Stimulated activated naive CD8-positive, alpha-beta T cell treated with anti-CD3 and anti-CD28 coated beads, Interleukin-15, amount 100 ng/mL, for 72 hours (primary cell): ENCODE measurements around the gene OSTF1.
A peak's percentile ranks its signal among the peaks of the same experiment; 100 is the strongest.

ENCODE experiments used
- ATAC-seq: fragments of 150-1000 bp; cut with Tn5 transposase; 2 replicates; pipeline ENCODE4 v1.10.0; 2021; ENCODE audit warnings: mild to moderate bottlenecking, moderate library complexity
- DNase-seq, 2 donors: peaks; one replicate each; pipeline ENCODE4 v3.0.0; 2021 to 2022
- H3K27ac Mint-ChIP-seq, 2 donors: one replicate each; pipeline ENCODE4 v1.8.0; 2022; ENCODE audit warnings: mild to moderate bottlenecking in 2 of 2, mixed read lengths in 2 of 2, moderate library complexity in 2 of 2
- H3K27me3 Mint-ChIP-seq: one replicate; pipeline ENCODE4 v1.8.0; 2022; ENCODE audit warnings: mixed read lengths
- H3K4me1 Mint-ChIP-seq: one replicate; pipeline ENCODE4 v1.8.0; 2022; ENCODE audit warnings: mild to moderate bottlenecking, mixed read lengths
- H3K4me3 Mint-ChIP-seq, 2 donors: one replicate each; pipeline ENCODE4 v1.8.0; 2022; ENCODE audit warnings: mild to moderate bottlenecking in 2 of 2, mixed read lengths in 2 of 2, moderate library complexity in 1 of 2
- H3K9me3 Mint-ChIP-seq, 2 donors: one replicate each; pipeline ENCODE4 v1.8.0; 2022; ENCODE audit warnings: mixed read lengths in 2 of 2

Gene OSTF1

DNA sequence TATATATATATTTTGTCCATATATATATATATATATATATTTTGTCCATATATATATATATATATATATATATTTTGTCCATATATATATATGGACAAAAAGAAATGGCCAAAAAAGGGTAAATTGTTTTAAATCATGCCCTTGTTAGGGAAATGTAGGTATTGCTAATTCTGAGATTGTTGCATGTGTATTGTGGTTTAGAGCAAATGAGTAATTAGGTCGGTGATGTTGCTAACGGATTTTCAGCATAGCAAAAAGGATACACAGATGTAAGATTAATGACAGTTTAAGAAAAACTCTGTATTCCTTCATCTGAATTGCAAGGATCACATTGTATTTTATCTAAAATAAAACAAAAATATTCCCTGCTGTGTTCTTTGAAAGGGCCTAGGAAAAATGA lies 40.2 kb downstream of the OSTF1 start:
- Mint-ChIP-seq H3K27ac (peak overlapping the region in 1 of 2 donors; percentile 93), H3K4me3 (no peak overlapping the region), H3K9me3 (no peaks in the 10 kb centered on the region), H3K4me1 (peaks cover 27% of the 10 kb centered on the region), H3K27me3 (no peaks in the 10 kb centered on the region)
- ATAC-seq: peak; percentile 85
- no peak for DNase-seq

DNA sequence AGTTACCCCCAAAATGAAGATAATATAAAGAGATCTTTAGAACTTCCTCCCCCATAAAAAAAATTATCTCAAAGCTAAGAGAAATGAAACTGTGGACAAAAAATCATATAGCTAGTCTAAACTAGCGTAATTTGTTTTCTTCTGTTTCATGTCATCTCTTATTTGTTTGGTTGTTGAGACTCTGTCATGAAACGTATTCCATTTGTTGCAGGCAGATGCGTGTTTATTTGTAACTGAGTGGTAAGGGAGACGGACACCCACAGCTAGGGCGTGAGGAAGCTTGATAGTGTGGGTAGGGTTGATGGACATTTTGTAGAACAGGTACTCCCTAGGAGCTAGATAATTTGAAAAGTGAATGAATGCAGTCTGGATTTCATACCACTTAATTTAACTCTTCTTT lies 41.9 kb downstream of the OSTF1 start:
- H3K27ac Mint-ChIP-seq: peak overlapping the region in 1 of 2 donors; percentile 68
- no peaks in the 10 kb centered on the region for H3K27me3 Mint-ChIP-seq
- no peak overlapping the region for H3K4me3 Mint-ChIP-seq
- peaks cover 16% of the 10 kb centered on the region for H3K4me1 Mint-ChIP-seq
- no peak for DNase-seq
- H3K9me3 Mint-ChIP-seq: no peaks in the 10 kb centered on the region
- ATAC-seq: no peak

DNA sequence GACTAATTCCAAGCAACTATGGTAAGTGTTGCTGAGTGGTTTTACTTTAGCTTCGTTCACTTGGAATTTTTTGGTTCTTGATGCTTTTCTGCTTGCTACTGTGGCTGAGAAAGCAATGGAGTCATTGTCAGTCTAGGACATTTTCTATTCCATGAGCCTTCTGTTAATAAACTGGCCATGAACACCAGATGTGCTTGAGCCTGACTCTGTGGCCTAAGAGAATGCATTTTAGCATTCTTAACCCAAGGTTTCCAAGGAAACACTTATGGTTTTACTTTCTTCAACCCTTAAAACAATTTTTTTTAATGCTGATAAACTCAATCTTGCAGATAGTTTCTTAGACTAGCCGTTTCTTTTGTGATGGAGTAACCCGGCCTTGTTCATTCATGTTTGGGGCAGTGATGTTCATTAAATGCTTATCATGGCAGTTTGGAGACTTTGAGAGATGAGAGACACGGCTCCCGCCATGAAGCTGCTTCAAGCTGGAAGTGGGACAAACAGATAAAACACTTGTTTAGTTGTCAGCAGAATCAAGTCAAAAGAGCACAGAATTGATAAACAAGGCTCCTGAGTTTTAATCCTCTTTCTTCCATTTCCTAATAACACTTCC lies 42.4 kb downstream of the OSTF1 start:
- Mint-ChIP-seq H3K27ac (no peak overlapping the region), H3K27me3 (no peaks in the 10 kb centered on the region), H3K4me3 (no peak overlapping the region), H3K4me1 (peaks cover 15% of the 10 kb centered on the region), H3K9me3 (no peaks in the 10 kb centered on the region)
- no peak for ATAC-seq
- DNase-seq: no peak

DNA sequence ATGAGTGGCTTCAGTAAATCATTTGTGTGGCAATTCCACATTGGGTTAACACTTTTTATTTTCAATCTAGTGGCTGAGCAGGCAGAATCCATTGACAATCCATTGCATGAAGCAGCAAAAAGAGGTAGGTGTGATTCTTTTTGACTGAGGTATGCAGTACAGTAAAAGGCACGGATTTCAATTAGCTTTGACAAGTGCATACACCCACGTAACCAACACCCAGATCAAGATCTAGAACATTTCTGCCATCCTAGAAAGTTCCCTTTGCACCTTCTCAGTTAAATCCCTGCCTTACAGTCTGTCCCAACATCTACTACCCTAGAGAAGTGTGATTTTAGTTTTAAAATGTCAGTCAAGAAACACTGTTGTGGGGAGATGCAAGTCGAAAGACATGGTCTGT lies 43.4 kb downstream of the OSTF1 start:
- no peaks in the 10 kb centered on the region for H3K9me3 Mint-ChIP-seq
- no peak for DNase-seq
- H3K27me3 Mint-ChIP-seq: no peaks in the 10 kb centered on the region
- no peak overlapping the region for H3K4me3 Mint-ChIP-seq
- peak overlapping the region in 1 of 2 donors; percentile 60 for H3K27ac Mint-ChIP-seq
- H3K4me1 Mint-ChIP-seq: peaks cover 15% of the 10 kb centered on the region
- no peak for ATAC-seq

DNA sequence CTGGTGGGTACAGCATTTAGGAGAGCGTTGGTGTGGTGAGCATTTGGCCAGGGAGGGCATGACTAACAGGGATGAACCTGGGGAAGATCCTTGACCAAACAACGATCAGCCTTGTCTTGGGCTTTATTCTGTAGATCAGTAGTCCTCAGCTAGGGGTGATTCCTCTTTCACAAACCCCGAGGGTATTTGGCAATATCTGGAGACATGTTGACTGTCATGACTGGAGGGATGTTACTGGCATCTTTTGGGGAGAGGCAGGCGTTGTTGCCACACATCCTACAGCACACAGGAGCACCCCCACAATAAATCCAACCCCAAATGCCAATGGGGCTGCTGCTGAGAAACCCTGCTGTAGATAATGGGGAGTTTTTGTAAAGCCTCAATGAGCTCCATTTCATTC lies 43.9 kb downstream of the OSTF1 start:
- H3K27ac Mint-ChIP-seq: no peak overlapping the region
- DNase-seq (no peak), ATAC-seq (no peak)
- peaks cover 18% of the 10 kb centered on the region for H3K4me1 Mint-ChIP-seq
- H3K4me3 Mint-ChIP-seq: no peak overlapping the region
- no peaks in the 10 kb centered on the region for H3K27me3 Mint-ChIP-seq
- H3K9me3 Mint-ChIP-seq: no peaks in the 10 kb centered on the region

DNA sequence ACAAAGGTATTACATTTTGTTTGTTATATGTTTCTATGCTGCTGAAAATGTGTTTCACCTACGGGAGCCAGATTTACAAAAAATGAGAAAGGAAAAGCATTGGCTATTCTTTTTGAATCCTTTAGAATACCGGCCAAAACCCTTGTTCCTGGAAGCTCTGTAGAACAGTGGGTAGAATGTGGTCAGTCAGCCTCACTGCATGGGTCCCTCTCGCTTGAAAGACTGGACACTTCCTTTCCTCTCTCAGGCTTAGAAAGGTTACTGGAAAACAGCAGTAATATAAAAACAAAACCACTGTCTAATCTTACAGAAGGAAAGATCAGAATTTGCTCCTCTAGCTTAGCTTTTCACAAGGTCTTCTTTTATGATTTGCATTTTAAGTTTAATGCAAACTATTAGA lies 45.1 kb downstream of the OSTF1 start:
- DNase-seq (no peak), ATAC-seq (no peak)
- Mint-ChIP-seq H3K27ac (no peak overlapping the region), H3K27me3 (no peaks in the 10 kb centered on the region), H3K4me3 (no peak overlapping the region), H3K9me3 (no peaks in the 10 kb centered on the region), H3K4me1 (peaks cover 22% of the 10 kb centered on the region)

DNA sequence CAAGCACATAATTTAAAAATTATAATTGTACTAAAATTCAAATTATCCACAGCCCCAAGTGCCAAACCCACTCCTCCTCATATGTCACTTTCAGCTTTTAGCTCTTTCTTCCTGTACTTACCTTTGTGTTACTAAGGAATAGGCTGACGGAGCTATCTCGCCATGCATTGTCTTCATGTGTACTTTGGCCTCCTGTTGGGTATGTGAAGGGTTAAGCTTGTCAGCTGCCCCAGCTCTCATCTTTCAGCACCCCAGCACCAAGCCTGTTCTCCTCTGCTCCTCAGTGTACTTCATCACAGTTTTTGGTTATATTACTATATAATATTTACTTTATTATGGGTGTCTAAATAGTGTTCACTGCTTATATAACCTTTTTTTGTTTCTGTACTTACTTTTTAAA lies 46.2 kb downstream of the OSTF1 start:
- ATAC-seq: no peak
- Mint-ChIP-seq H3K4me3 (no peak overlapping the region), H3K27ac (no peak overlapping the region), H3K9me3 (no peaks in the 10 kb centered on the region), H3K27me3 (no peaks in the 10 kb centered on the region), H3K4me1 (peaks cover 20% of the 10 kb centered on the region)
- no peak for DNase-seq

DNA sequence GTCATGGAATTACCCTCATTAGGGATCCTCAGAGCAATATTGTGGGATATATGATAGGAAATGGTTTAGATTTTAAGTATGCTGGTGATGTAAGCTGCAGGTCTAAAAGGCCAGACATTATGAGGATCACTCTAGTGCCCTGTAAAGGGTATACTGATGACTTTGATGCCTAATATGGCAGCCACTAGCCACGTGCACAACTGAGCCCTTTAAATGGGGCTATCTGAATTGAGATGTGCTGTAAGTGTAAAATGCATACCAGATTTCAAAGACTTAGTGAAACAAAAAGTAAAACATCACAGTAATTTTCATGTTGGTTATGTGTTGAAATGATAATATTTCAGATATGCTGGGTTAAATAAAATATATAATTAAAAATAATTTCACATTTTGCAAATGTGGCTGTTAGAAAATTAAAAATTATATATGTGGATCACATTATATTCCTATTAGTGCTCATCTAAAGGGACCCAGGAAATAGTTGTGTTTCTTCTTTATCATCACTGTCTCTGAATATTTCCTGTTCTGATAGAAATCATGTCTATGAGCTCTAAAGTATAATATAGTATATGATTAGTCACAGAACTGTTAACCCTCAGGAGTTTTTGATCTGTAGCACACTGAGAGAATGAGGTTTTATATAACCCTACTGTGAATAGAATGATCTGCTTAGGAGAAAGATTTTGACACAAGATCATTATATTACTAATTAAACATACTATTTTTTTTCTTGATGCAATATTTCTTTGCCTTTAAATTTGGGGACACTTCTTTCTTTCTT lies 50.1 kb downstream of the OSTF1 start:
- Mint-ChIP-seq H3K27ac (peak overlapping the region in 1 of 2 donors; percentile 92), H3K9me3 (peaks cover 2 to 4% of the 10 kb centered on the region in 2 donors), H3K27me3 (no peaks in the 10 kb centered on the region), H3K4me1 (peaks cover 32% of the 10 kb centered on the region), H3K4me3 (no peak overlapping the region)
- peak; percentile 71 for ATAC-seq
- no peak for DNase-seq

DNA sequence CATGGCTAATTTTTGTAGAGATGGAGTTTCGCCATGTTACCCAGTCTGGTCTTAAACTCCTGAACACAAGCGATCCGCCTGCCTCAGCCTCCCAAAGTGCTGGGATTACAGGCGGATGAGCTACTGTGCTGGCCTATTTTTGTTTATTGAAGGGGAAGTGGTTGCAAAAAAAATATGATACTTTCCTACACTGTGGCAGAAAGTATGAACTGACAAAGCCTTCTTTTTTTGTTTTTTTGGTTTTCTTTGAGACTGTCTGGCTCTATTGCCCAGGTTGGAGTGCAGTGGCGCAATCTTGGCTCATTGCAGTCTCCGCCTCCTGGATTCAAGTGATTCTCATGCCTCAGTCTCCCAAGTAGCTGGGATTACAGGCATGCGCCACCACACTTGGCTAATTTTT lies 50.9 kb downstream of the OSTF1 start:
- Mint-ChIP-seq H3K4me1 (peaks cover 36% of the 10 kb centered on the region), H3K4me3 (no peak overlapping the region), H3K27ac (peak overlapping the region in 1 of 2 donors; percentile 92), H3K27me3 (no peaks in the 10 kb centered on the region), H3K9me3 (peaks cover 6 to 9% of the 10 kb centered on the region in 2 donors)
- no peak for ATAC-seq
- DNase-seq: no peak

DNA sequence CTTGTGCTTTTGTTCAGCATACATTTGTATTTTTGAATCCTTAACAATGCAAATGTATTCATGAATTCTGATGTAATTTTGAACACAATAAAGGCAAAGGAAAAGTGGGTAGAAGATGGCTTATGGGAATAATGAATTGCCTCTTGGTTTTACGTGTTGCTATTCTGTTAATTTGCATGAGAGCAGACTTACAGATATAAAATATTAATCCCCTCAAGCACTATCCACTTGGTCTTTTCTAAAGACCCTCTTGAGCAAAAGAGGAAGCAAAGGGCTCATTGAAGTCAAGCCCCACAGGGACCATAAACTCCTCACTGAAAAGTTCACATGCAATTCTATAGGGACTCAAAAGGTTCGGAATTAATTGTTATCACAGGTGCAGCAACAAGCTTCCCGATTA lies 51.9 kb downstream of the OSTF1 start:
- Mint-ChIP-seq H3K27ac (no peak overlapping the region), H3K27me3 (no peaks in the 10 kb centered on the region), H3K4me1 (peaks cover 36% of the 10 kb centered on the region), H3K4me3 (no peak overlapping the region), H3K9me3 (peaks cover 15 to 20% of the 10 kb centered on the region in 2 donors)
- ATAC-seq: no peak
- no peak for DNase-seq

DNA sequence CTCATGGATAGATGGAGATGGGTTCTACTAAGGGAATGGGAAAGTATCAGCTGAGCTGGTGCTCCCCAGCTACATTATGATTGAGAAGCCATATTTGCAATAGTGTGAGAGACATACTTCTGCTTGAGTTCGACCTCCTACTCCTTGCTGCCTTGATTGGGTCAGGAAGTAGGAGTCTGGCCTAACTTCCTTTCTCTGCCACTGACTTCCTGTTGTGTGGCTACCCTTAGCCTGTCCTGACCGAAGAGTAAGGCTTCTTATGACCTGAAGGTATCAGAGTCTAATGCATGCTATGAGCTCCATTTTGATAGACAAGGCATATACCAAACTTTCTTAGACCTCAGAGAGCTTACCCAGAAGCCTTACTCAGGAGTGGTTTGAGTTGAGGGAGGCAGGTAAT lies 53.9 kb downstream of the OSTF1 start:
- Mint-ChIP-seq H3K4me1 (peaks cover 46% of the 10 kb centered on the region), H3K9me3 (peaks cover 16 to 22% of the 10 kb centered on the region in 2 donors), H3K27ac (peak overlapping the region in 1 of 2 donors; percentile 79), H3K27me3 (no peaks in the 10 kb centered on the region), H3K4me3 (peak overlapping the region; percentile 25 to 30)
- ATAC-seq: peak; percentile 88
- DNase-seq: no peak

DNA sequence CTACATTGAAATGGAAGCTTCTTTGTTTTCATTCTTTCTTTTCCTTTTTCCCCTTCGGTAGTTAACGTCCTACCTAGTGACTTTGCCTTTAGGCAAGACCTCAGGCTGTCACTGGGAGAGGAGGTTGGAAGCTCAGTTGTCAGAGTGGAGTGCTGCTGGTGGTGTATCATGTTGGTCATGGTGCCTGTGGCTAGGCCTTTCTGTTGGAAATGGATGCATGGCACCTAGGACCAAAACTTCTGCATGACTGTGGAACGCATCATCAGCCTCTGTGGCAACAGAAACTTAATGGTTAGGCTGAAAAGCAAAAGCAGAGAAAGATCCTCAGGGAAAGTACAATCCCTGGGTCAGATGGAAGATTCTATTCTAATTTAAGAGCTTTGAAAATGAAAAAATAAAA lies 57.9 kb downstream of the OSTF1 start:
- Mint-ChIP-seq H3K27me3 (no peaks in the 10 kb centered on the region), H3K4me3 (no peak overlapping the region), H3K4me1 (peaks cover 62% of the 10 kb centered on the region), H3K9me3 (peaks cover 16 to 22% of the 10 kb centered on the region in 2 donors), H3K27ac (no peak overlapping the region)
- no peak for DNase-seq
- no peak for ATAC-seq

DNA sequence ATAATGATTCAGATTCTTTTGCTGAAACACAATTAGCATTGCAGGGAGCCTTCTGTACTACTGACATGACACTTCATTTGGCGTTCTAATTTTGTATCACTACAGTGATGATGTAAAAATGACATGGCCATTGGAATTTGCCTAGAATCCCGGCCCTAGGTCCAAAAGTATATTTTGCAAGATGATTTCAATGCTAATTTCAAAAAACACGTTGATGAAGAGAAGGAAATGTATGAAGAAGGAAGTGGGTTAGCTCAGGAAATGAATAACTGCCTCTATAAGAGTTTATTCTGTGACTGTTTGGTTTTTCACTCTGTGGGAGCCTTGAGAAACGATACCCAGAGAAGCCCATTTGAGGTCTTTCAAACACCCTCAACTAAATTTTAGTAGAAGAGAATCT lies 59.3 kb downstream of the OSTF1 start:
- no peak for DNase-seq
- ATAC-seq: peak; percentile 33
- H3K4me1 Mint-ChIP-seq: peaks cover 68% of the 10 kb centered on the region
- H3K9me3 Mint-ChIP-seq: peaks cover 16 to 22% of the 10 kb centered on the region in 2 donors
- no peaks in the 10 kb centered on the region for H3K27me3 Mint-ChIP-seq
- peak overlapping the region; percentile 56 to 69 for H3K27ac Mint-ChIP-seq
- peak overlapping the region; percentile 48 to 63 for H3K4me3 Mint-ChIP-seq

DNA sequence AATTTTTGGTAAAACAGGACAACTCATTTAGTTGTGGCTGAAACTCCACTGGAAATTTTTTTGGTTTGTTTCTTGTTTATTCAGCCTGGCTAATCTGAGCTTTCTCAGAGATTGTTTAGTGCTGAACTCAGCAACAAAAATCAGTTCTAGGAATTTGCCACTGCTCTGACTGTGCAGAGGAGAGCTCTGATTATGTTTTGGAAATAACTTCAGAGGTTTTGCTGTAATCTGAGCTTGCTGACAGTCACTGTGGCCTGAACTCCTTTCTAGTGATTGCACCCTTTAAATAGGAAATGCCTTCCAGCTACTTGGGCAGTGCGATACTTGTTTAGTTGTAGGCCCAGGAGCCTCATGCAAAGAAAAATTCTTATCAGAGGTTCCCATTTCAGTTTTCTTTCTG lies 60.2 kb downstream of the OSTF1 start:
- H3K27ac Mint-ChIP-seq: peak overlapping the region in 1 of 2 donors; percentile 25
- H3K27me3 Mint-ChIP-seq: no peaks in the 10 kb centered on the region
- H3K9me3 Mint-ChIP-seq: peaks cover 13 to 17% of the 10 kb centered on the region in 2 donors
- DNase-seq: peak; percentile 21 to 41
- peak overlapping the region; percentile 26 to 63 for H3K4me3 Mint-ChIP-seq
- peaks cover 73% of the 10 kb centered on the region for H3K4me1 Mint-ChIP-seq
- peak; percentile 72 for ATAC-seq

DNA sequence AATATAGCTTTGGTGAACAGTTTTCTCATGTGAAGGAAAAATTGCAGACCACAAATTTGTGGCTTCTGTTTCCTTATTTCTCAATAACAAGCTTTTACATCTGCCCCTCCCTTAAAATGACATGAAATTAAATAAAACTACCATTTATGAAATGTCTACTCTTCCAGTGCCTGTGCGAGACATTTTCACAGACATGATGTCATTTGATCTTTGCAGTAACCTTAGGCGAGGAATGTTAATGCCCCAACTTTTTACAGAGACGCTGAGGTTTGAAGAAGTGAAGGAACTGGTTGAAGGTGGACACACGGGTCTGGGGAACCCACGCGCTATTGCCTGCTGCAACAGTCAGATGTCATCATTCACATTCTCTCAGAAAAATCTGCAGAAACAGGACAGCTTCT lies 61.5 kb downstream of the OSTF1 start:
- Mint-ChIP-seq H3K27ac (peak overlapping the region; percentile 38 to 58), H3K9me3 (peaks cover 5 to 6% of the 10 kb centered on the region in 2 donors), H3K4me3 (peak overlapping the region; percentile 49 to 54), H3K4me1 (peaks cover 75% of the 10 kb centered on the region), H3K27me3 (no peaks in the 10 kb centered on the region)
- no peak for ATAC-seq
- no peak for DNase-seq

DNA sequence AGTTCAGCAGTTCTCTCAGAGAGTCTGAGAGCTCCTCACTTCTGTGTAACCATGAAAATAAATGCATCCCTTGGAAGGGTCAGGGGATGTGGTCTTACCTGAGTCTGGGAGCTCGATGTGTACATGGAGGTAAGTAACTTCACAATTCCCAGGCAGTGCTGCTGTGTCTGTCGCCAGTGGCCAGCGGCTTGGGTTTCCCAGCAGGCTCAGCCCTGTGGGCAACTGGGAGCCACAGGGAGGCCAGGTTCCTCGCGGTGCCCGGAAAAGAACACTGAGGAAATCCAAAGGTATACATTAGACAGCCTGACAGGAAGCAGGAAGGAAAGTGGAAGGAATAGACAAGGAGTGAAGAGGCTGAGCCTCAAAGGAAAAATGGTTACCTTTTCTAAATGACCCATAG lies 62.2 kb downstream of the OSTF1 start:
- no peaks in the 10 kb centered on the region for H3K27me3 Mint-ChIP-seq
- H3K4me3 Mint-ChIP-seq: peak overlapping the region; percentile 13 to 55
- peaks cover 75% of the 10 kb centered on the region for H3K4me1 Mint-ChIP-seq
- ATAC-seq (no peak), DNase-seq (no peak)
- peak overlapping the region; percentile 58 to 95 for H3K27ac Mint-ChIP-seq
- H3K9me3 Mint-ChIP-seq: no peaks in the 10 kb centered on the region
